CD1c-positive myeloid dendritic cell (primary cell): ENCODE data around the gene SIVA1.

ENCODE experiments used
- DNase-seq: peaks from one replicate; pipeline ENCODE4 v3.0.0-alpha.2; 2016; ENCODE audit errors: extremely low spot score

The SIVA1 gene

GRCh38 chr14:104751539-104752422 is 1.2 kb upstream of the SIVA1 start:
- no peak for DNase-seq

DNA sequence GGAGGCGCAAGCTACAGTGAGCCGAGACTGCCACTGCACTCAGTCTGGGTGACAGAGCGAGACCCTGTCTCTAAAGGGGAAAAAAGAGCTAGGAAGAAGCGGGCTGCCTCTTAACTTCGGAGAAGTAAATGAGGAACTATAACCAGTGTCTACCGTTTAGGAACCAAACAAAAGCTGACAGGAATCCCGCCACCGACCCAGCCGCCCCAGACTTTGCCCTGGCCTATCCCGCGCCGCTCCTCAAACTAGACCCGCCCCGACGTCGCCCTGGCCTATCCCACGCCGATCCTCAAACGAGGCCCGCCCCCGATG is 568 bp upstream of the SIVA1 start:
- no peak for DNase-seq

- DNase-seq = no peak
Observed at GRCh38 chr14:104753528-104754212, 723 bp downstream of the SIVA1 start.

DNA sequence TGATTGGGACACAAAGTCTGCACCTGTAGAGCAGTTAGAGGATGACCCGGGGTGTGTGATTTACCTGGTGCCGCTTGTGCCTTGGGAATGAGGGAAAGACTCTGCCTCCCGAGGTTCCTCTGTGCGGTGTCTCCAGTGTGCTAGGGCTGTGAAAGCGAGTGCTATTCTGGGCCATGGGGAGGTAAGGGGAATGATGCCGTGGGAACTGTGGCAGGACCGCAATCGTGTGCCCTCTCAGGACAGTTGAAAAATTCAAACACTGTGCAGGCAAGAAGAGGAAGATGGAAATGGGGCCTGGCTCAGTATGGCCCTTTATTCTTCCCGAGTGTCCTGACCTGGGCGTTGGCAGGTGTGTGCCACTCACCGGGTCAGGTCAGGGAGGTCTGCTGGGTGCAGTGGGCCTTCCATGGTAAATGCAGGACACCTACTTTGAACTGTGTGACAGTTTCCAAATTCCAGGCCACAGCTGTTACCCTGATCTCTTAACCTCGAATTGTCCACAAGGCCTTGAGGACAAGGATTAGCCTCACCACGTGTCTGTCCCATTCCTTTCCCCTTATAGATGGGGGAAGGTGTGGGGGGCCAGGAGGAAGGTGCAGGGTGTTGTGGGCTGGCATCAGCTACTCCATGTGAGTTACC is 1.4 kb downstream of the SIVA1 start:
- DNase-seq = no peak

- DNase-seq = no peak
Observed at GRCh38 chr14:104755621-104756020, 2.7 kb downstream of the SIVA1 start.

DNA sequence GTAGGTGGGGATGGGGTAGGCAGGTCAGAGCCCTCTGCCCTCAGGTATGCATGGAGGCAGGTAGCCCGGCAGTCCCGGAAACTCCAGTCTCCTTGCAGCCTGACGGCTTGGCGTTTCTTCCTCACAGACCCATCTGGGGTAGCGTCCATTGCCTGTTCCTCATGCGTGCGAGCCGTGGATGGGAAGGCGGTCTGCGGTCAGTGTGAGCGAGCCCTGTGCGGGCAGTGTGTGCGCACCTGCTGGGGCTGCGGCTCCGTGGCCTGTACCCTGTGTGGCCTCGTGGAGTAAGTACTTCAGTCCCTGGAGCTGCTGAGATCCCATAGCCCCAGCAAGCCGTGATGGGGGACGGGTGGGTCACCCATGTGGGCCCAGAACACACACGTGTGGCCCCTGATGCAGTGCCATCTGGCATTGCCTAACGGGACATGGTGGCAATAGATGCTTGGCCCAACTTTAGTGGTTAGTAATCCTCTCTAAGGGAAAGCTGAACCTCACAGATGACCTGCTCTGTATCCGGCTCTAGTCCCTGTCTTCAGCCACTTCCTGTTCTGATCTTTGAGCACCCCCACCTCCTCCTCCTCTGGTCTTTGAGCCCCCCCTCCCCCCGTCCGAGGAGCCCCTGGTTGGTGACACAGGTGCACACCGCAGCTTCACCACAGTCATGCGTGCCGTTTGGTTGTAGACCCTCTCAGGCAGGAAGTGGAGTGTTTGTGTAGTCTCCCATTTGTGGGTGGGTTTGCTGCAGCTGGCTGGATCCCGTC is 3.7 kb downstream of the SIVA1 start:
- DNase-seq = no peak

- DNase-seq = no peak
Observed at GRCh38 chr14:104757238-104757585, 4.3 kb downstream of the SIVA1 start.

DNA sequence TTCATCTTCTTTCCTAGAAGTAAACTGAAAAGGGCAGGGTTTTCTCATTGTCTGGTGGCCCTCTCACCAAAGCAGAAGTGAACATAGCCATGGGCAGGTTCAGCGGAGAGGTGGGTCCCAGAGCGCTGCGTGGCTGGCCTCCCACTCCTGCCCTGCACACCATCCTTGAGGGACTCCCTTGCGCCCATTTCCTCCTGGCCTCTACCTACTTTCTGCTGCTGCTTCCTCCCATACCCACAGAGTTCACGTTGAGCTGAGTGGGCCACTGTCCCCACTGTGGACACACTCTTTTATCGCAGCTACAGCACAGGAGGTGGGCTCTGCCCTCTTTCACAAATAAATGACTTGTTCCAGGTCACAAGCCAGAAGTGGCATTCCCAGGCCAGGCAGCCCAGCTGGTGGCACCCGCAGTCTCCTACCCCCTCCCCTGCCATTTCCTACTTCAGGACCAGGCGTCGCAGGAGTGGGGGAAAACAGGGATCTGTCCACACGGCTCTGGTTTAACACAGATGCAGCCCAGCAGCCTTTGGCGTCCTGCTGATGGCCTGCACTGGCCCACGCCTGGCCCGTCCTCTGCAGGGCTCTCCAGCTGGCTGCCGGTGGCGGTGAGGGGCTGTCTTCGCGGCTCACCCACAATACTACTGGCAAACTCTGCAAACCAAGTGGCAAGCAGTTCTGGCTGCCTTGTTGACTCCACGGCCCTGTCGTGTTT is 4.9 kb downstream of the SIVA1 start:
- DNase-seq = no peak

DNA sequence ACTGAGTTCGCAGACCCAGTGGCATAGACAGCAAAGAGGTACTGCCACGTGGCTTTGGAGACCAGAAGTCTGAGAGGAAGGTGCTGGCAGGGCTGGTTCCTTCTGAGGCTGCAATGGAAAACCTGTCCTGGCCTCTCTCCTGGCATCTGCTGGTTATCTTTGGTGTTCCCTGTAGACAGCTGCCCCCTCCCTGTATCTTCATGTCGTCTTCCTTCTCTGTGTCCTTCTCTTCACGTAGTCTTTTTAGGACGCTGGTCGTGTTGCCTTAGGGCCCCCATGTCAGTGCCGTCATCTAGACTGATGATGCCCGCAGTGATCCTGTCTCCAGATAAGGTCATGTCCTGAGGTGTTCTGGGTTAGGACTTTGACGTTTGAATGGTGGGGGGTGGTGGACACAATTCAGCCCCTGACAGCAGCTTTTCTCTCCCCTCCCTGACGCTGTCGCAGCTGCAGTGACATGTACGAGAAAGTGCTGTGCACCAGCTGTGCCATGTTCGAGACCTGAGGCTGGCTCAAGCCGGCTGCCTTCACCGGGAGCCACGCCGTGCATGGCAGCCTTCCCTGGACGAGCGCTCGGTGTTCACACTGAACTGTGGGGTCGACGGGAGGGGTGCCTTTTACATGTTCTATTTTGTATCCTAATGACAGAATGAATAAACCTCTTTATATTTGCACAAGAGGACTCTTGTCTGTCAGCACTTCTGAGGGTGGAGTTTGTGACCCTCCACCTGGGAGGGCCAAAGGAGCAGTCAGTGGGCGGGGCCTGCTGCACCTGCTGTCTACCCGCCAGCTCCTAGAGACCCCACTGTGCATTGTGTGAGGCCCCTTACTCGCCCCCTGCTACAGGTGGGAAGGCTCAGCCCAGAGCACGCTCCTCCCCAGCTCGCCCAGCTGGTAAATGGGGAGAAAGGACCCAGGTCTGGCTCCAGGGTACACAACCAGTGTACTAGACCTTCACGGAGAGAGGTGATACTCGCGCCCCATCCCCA is 6.3 kb downstream of the SIVA1 start:
- no peak for DNase-seq

DNA sequence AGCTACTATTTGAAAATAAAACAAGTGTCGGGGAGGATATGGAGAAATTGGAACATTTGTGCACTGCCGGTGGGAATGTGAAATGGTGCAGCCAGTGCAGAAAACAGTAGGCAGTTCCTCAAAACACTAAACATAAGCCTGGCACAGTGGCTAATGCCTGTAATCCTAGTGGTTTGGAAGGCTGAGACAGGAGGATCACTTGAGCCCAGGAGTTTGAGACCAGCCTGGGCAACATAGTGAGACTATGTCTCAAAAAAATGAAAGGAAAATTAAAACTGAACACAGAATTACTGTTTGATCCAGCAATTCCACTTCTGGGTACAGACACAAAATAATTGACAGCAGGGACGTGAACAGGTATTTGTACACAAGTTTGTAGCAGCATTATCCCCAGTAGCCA is 12.6 kb downstream of the SIVA1 start:
- DNase-seq = no peak

DNA sequence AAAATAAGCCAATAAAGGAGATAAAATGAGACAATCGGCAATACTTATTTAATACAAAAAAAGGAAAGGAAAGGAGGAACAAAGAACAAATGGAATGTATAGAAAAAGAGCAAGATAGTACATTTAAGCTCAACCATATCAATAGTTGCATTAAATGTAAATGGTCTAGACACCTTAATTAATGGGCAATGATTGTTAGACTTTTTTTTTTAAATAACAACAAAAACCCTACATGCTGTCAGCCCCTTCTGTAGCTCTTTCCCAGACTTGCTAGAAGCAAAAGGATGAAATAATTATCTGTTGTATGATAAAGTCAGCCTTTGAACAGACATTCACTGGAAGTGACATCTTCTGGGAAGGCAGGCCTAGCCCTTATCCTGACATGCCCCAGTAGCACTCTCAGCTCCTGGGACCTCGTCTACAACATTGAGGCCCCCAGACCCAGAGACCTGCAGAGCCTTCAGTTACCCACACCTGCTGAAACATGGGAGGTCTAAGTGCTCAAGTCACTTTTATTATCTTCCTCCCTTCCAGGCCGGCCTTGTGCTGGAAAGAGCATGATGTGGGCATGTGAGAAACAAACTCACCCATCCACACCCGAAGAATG is 13.4 kb downstream of the SIVA1 start:
- DNase-seq = no peak

DNA sequence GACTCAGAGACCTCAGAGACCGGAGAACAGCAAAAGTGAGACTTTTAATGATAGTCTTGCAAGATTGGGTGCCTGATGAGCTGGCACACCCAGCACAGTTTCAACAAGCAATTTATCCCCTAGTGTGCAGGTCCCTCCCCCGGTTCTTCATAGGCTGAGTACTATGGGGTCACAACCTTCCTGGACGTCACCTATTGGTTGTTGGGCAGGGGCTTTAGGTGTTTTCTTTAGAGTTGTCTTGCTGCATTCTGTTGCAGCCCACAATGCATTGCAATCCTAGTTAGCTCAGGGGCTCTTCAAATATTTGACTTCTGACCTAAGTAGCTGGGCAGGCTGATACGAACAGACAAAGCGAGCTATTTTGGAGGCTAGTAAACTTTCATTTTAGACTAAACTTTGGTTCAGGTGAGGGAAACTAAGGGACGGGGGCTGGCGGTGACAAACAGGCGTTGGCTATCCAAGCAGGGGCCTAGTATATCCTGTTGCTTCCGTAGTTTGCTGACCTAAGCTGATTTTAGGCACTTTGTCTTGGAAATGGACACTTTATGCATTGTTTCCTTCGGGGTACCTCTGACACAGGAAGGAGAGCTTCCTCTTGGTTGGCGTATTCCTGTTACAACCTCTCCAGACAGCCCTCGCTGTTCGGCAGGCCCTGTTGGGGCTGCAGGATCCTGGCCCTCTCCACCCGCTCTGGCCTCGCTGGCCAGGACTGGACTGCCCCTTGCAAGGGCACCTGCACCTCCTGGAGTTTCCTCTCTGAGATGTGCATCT is 14.1 kb downstream of the SIVA1 start:
- DNase-seq = no peak

- no peak for DNase-seq
Observed at GRCh38 chr14:104767634-104767918, 14.6 kb downstream of the SIVA1 start.

GRCh38 chr14:104768437-104769323 is 15.7 kb downstream of the SIVA1 start:
- DNase-seq = peak; percentile 92

DNA sequence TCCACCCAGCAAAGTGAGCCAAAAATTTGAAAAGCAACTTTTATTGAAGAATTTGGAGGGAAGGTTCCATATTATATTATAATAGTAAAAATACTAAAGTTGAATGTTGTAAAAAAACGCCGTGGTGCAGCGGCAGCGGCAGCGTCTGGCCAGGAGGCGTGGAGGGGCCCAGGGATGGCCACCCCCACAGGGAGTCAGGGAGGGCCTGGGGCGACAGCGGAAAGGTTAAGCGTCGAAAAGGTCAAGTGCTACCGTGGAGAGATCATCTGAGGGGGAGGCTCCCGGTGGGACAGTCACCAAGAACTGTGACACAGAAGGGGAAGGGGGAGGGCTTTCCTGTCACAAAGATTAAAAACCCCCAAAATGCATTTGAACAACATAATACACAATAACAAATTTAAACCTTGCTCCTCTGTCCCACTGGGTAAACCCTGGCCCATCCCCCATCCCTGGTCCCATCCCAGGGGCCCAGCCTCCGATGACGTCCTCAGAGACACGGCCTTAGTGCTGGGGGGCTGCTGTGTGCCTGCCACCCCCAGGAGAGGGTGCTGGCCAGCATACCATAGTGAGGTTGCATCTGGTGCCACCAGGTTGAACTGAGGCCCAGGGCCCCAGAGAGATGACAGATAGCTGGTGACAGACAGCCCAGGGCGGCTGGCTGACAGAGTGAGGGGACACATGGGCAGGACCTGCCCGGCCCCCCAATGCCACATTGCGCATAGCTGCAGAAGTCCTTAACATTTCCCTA is 16.6 kb downstream of the SIVA1 start:
- DNase-seq = no peak

DNA sequence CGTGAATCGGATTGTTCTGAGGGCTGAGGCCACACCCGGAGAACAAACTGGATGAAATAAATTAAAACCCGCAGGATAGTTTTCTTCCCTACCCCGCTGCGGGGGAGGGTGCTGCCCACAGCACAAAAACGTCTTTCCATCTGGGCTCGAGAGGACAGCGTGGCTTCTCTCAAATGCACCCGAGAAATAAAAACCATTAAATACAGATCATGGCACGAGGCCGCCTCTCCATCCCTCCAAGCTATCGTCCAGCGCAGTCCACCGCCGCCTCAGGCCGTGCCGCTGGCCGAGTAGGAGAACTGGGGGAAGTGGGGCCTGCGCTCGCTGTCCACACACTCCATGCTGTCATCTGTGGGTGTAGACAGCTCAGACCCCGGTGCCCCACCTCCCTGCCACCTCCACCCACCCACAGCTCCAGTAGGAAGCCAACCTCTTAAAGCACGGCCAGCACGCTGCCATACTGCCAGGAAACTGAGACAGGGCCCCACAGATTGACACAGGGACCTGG is 17.2 kb downstream of the SIVA1 start:
- DNase-seq = peak; percentile 27

GRCh38 chr14:104770851-104771272 is 17.9 kb downstream of the SIVA1 start:
- no peak for DNase-seq
